ENCODE data around the gene TRIAP1.
"Not testable (repeated sequence)": the region's sequence is repeated elsewhere in the genome, so short reads cannot be mapped to it uniquely, and the experiment has no call there.

DNA sequence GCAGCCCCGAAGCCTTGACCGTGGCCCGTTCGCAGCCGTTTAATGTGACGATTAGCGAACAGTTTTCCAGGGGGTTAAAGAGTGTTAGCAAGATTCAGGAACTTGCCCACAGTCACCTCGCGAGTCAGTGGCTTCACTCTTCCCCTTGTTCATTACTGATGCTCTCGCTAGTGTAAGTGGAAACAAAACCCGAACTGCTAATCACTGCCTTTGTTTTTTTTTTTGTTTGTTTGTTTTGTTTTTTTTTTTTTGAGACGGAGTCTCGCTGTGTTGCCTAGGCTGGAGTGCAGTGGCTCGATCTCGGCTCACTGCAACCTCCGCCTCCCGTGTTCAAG lies 627 bp upstream of the TRIAP1 start:
- TF ChIP-seq, protein P1, sequence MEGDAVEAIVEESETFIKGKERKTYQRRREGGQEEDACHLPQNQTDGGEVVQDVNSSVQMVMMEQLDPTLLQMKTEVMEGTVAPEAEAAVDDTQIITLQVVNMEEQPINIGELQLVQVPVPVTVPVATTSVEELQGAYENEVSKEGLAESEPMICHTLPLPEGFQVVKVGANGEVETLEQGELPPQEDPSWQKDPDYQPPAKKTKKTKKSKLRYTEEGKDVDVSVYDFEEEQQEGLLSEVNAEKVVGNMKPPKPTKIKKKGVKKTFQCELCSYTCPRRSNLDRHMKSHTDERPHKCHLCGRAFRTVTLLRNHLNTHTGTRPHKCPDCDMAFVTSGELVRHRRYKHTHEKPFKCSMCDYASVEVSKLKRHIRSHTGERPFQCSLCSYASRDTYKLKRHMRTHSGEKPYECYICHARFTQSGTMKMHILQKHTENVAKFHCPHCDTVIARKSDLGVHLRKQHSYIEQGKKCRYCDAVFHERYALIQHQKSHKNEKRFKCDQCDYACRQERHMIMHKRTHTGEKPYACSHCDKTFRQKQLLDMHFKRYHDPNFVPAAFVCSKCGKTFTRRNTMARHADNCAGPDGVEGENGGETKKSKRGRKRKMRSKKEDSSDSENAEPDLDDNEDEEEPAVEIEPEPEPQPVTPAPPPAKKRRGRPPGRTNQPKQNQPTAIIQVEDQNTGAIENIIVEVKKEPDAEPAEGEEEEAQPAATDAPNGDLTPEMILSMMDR (IDR thresholded peaks at IDR 0.05): not testable (repeated sequence)
- not testable (repeated sequence) for TF ChIP-seq EP300 (IDR thresholded peaks at IDR 0.05)
